Measurements from ENCODE around the gene MAST4. TPM values are rescaled to one million over a fixed set of nuclear protein-coding genes. Genes with fewer than 3 reads are reported as not detected.

Gene MAST4
- total RNA-seq, 2 donors from 2014 or later: 50.4 to 60.6 TPM

GRCh38 chr5:66886941-66887340 lies 290.7 kb downstream of the MAST4 start:
- Histone ChIP-seq H3K27me3 (no peaks in the 10 kb centered on the region), H3K9me3 (no peaks in the 10 kb centered on the region), H3K27ac (no peak overlapping the region), H3K4me1 (peaks cover 0 to 53% of the 10 kb centered on the region in 2 donors), H3K4me3 (no peak overlapping the region), H3K36me3 (no peaks in the 10 kb centered on the region)
- TF ChIP-seq CTCF (IDR thresholded peaks at IDR 0.05): no peak
- no peak for DNase-seq (ENCODE audit: low spot score)

GRCh38 chr5:66888613-66889012 lies 292.4 kb downstream of the MAST4 start:
- Histone ChIP-seq H3K27ac (peak overlapping the region; percentile 37 to 42), H3K36me3 (no peaks in the 10 kb centered on the region), H3K27me3 (no peaks in the 10 kb centered on the region), H3K9me3 (no peaks in the 10 kb centered on the region), H3K4me3 (no peak overlapping the region), H3K4me1 (peaks cover 0 to 49% of the 10 kb centered on the region in 2 donors)
- TF ChIP-seq CTCF (IDR thresholded peaks at IDR 0.05): no peak
- no peak for DNase-seq (ENCODE audit: low spot score)

- Histone ChIP-seq H3K9me3 (no peaks in the 10 kb centered on the region), H3K27ac (peak overlapping the region; percentile 37 to 42), H3K27me3 (no peaks in the 10 kb centered on the region), H3K4me3 (no peak overlapping the region), H3K36me3 (no peaks in the 10 kb centered on the region), H3K4me1 (peaks cover 0 to 51% of the 10 kb centered on the region in 2 donors)
- DNase-seq (ENCODE audit: low spot score): no peak
- no peak for TF ChIP-seq CTCF (IDR thresholded peaks at IDR 0.05)
Observed at GRCh38 chr5:66889056-66889455, 292.9 kb downstream of the MAST4 start.

GRCh38 chr5:66889524-66889923 lies 293.3 kb downstream of the MAST4 start:
- H3K27me3 ChIP-seq: no peaks in the 10 kb centered on the region
- peaks cover 0 to 53% of the 10 kb centered on the region in 2 donors for H3K4me1 ChIP-seq
- no peak for TF ChIP-seq CTCF (IDR thresholded peaks at IDR 0.05)
- DNase-seq (ENCODE audit: low spot score): no peak
- H3K27ac ChIP-seq: peak overlapping the region; percentile 37 to 42
- no peak overlapping the region for H3K4me3 ChIP-seq
- no peaks in the 10 kb centered on the region for H3K9me3 ChIP-seq
- H3K36me3 ChIP-seq: no peaks in the 10 kb centered on the region

- Histone ChIP-seq H3K4me3 (no peak overlapping the region), H3K27ac (peak overlapping the region in 1 of 2 donors; percentile 42), H3K4me1 (peaks cover 0 to 53% of the 10 kb centered on the region in 2 donors), H3K27me3 (no peaks in the 10 kb centered on the region), H3K9me3 (no peaks in the 10 kb centered on the region), H3K36me3 (no peaks in the 10 kb centered on the region)
- TF ChIP-seq CTCF (IDR thresholded peaks at IDR 0.05): no peak
- no peak for DNase-seq (ENCODE audit: low spot score)
Observed at GRCh38 chr5:66891184-66891925, 295.2 kb downstream of the MAST4 start.

- no peaks in the 10 kb centered on the region for H3K27me3 ChIP-seq
- H3K27ac ChIP-seq: no peak overlapping the region
- TF ChIP-seq CTCF (IDR thresholded peaks at IDR 0.05): no peak
- peaks cover 0 to 53% of the 10 kb centered on the region in 2 donors for H3K4me1 ChIP-seq
- no peaks in the 10 kb centered on the region for H3K36me3 ChIP-seq
- no peaks in the 10 kb centered on the region for H3K9me3 ChIP-seq
- no peak for DNase-seq (ENCODE audit: low spot score)
- no peak overlapping the region for H3K4me3 ChIP-seq
Observed at GRCh38 chr5:66892716-66893115, 296.5 kb downstream of the MAST4 start.
